ENCODE results near the gene UBN1. TPM values are rescaled to one million over a fixed set of nuclear protein-coding genes. Genes with fewer than 3 reads are reported as not detected.
"Not testable (repeated sequence)": the region's sequence is repeated elsewhere in the genome, so short reads cannot be mapped to it uniquely, and the experiment has no call there.

The UBN1 gene
- polyA plus RNA-seq, 3 donors: 35.1 to 36.2 (median 35.2) TPM

GRCh38 chr16:4894276-4895150 is 47.2 kb downstream of the UBN1 start:
- DNase-seq (ENCODE audit: extremely low read depth in 1 of 11, low read depth in 9 of 11, low spot score in 4 of 11): no peak

GRCh38 chr16:4895366-4895765 is 48.1 kb downstream of the UBN1 start:
- no peak for DNase-seq (ENCODE audit: extremely low read depth in 1 of 11, low read depth in 9 of 11, low spot score in 4 of 11)

- DNase-seq (ENCODE audit: extremely low read depth in 1 of 11, low read depth in 9 of 11, low spot score in 4 of 11): not testable (repeated sequence)
Measured at GRCh38 chr16:4896761-4897160, 49.5 kb downstream of the UBN1 start.

GRCh38 chr16:4897328-4897727 is 50.0 kb downstream of the UBN1 start:
- no peak for DNase-seq (ENCODE audit: extremely low read depth in 1 of 11, low read depth in 9 of 11, low spot score in 4 of 11)

GRCh38 chr16:4898811-4899473 is 51.7 kb downstream of the UBN1 start:
- no peak for DNase-seq (ENCODE audit: extremely low read depth in 1 of 11, low read depth in 9 of 11, low spot score in 4 of 11)

- DNase-seq (ENCODE audit: extremely low read depth in 1 of 11, low read depth in 9 of 11, low spot score in 4 of 11): no peak
Measured at GRCh38 chr16:4899474-4899846, 52.2 kb downstream of the UBN1 start.

GRCh38 chr16:4900036-4900435 is 52.8 kb downstream of the UBN1 start:
- no peak for DNase-seq (ENCODE audit: extremely low read depth in 1 of 11, low read depth in 9 of 11, low spot score in 4 of 11)

- DNase-seq (ENCODE audit: extremely low read depth in 1 of 11, low read depth in 9 of 11, low spot score in 4 of 11): no peak
Measured at GRCh38 chr16:4900750-4901149, 53.5 kb downstream of the UBN1 start.

GRCh38 chr16:4902038-4902437 is 54.8 kb downstream of the UBN1 start:
- DNase-seq (ENCODE audit: extremely low read depth in 1 of 11, low read depth in 9 of 11, low spot score in 4 of 11): no peak

- no peak for DNase-seq (ENCODE audit: extremely low read depth in 1 of 11, low read depth in 9 of 11, low spot score in 4 of 11)
Measured at GRCh38 chr16:4904108-4904941, 57.0 kb downstream of the UBN1 start.

- no peak for DNase-seq (ENCODE audit: extremely low read depth in 1 of 11, low read depth in 9 of 11, low spot score in 4 of 11)
Measured at GRCh38 chr16:4904942-4905615, 57.8 kb downstream of the UBN1 start.

- no peak for DNase-seq (ENCODE audit: extremely low read depth in 1 of 11, low read depth in 9 of 11, low spot score in 4 of 11)
Measured at GRCh38 chr16:4908854-4909401, 61.6 kb downstream of the UBN1 start.

- DNase-seq (ENCODE audit: extremely low read depth in 1 of 11, low read depth in 9 of 11, low spot score in 4 of 11): no peak
Measured at GRCh38 chr16:4909825-4910224, 62.5 kb downstream of the UBN1 start.

GRCh38 chr16:4910828-4911227 is 63.5 kb downstream of the UBN1 start:
- no peak for DNase-seq (ENCODE audit: extremely low read depth in 1 of 11, low read depth in 9 of 11, low spot score in 4 of 11)

- DNase-seq (ENCODE audit: extremely low read depth in 1 of 11, low read depth in 9 of 11, low spot score in 4 of 11): no peak
Measured at GRCh38 chr16:4911970-4912386, 64.7 kb downstream of the UBN1 start.

- no peak for DNase-seq (ENCODE audit: extremely low read depth in 1 of 11, low read depth in 9 of 11, low spot score in 4 of 11)
Measured at GRCh38 chr16:4913130-4913773, 66.0 kb downstream of the UBN1 start.

GRCh38 chr16:4913774-4914525 is 66.7 kb downstream of the UBN1 start:
- no peak for DNase-seq (ENCODE audit: extremely low read depth in 1 of 11, low read depth in 9 of 11, low spot score in 4 of 11)
